HL-60 (cell line): ENCODE results near the gene CXCR4.

Experiments
- DNase-seq, 2 experiments: peaks; one replicate each; pipeline ENCODE4 v3.0.0-alpha.2; 2010 to 2020; ENCODE audit warnings: low read depth in 1 of 2, low spot score in 1 of 2
- H3K27ac ChIP-seq: fragments of 250-450 bp; sonication (Bioruptor Pico); replicated peaks from 2 replicates; pipeline ENCODE4 v1.5.1; 2020; ENCODE audit warnings: mild to moderate bottlenecking, moderate library complexity
- H3K27me3 ChIP-seq: fragments of 250-450 bp; sonication (Bioruptor Pico); 2 replicates; pipeline ENCODE4 v1.5.1; 2021; ENCODE audit warnings: mild to moderate bottlenecking, moderate library complexity; ENCODE audit not compliant: insufficient read depth, poor library complexity, severe bottlenecking
- H3K4me3 ChIP-seq: replicated peaks from 2 replicates; pipeline ENCODE4 v1.5.1; 2011; ENCODE audit warnings: mild to moderate bottlenecking, control low read depth, low read length; ENCODE audit not compliant: insufficient read depth
- GABPA ChIP-seq: IDR thresholded peaks from 2 replicates; pipeline ENCODE4 v1.6.1; 2012; ENCODE audit warnings: low read depth
- POLR2AphosphoS5 ChIP-seq: IDR thresholded peaks from 2 replicates; pipeline ENCODE4 v1.6.1; 2012; ENCODE audit warnings: low read depth
- SPI1 ChIP-seq: IDR thresholded peaks from 2 replicates; pipeline ENCODE4 v1.6.1; 2012; ENCODE audit warnings: low read depth, mild to moderate bottlenecking, borderline replicate concordance
- TF ChIP-seq, protein P1 (sequence below): IDR thresholded peaks from one replicate; pipeline ENCODE4 v1.5.1; 2011; ENCODE audit warnings: low read length, control low read depth, inconsistent platforms; ENCODE audit not compliant: insufficient read depth
- TF ChIP-seq, protein P2 (sequence below): IDR thresholded peaks from 2 replicates; pipeline ENCODE4 v1.6.1; 2012; ENCODE audit warnings: low read depth; ENCODE audit not compliant: insufficient replicate concordance

Gene CXCR4

DNA sequence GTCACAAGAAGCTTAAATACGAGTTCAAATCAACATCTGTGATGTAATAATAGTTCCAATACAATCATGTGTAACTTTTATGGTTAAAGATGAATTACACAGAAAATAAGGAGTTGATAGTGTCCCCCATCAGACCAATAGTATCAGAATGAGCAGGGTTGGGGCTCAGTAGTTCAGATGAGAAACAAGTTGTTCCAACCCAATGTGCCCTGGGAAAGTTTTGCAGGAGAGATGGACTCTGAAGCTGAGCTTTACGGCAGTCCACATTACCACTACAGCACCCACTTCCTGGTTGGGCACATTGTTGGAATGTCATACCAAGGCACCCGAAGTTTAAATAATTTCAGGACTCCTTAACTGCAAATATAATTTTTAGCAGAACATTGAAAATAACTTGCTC lies 12.1 kb upstream of the CXCR4 start:
- H3K4me3 ChIP-seq: no peak overlapping the region
- H3K27ac ChIP-seq: no peak overlapping the region
- no peaks in the 10 kb centered on the region for H3K27me3 ChIP-seq
- DNase-seq: no peak
- TF ChIP-seq, protein P1, sequence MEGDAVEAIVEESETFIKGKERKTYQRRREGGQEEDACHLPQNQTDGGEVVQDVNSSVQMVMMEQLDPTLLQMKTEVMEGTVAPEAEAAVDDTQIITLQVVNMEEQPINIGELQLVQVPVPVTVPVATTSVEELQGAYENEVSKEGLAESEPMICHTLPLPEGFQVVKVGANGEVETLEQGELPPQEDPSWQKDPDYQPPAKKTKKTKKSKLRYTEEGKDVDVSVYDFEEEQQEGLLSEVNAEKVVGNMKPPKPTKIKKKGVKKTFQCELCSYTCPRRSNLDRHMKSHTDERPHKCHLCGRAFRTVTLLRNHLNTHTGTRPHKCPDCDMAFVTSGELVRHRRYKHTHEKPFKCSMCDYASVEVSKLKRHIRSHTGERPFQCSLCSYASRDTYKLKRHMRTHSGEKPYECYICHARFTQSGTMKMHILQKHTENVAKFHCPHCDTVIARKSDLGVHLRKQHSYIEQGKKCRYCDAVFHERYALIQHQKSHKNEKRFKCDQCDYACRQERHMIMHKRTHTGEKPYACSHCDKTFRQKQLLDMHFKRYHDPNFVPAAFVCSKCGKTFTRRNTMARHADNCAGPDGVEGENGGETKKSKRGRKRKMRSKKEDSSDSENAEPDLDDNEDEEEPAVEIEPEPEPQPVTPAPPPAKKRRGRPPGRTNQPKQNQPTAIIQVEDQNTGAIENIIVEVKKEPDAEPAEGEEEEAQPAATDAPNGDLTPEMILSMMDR: no peak
- TF ChIP-seq, protein P2, sequence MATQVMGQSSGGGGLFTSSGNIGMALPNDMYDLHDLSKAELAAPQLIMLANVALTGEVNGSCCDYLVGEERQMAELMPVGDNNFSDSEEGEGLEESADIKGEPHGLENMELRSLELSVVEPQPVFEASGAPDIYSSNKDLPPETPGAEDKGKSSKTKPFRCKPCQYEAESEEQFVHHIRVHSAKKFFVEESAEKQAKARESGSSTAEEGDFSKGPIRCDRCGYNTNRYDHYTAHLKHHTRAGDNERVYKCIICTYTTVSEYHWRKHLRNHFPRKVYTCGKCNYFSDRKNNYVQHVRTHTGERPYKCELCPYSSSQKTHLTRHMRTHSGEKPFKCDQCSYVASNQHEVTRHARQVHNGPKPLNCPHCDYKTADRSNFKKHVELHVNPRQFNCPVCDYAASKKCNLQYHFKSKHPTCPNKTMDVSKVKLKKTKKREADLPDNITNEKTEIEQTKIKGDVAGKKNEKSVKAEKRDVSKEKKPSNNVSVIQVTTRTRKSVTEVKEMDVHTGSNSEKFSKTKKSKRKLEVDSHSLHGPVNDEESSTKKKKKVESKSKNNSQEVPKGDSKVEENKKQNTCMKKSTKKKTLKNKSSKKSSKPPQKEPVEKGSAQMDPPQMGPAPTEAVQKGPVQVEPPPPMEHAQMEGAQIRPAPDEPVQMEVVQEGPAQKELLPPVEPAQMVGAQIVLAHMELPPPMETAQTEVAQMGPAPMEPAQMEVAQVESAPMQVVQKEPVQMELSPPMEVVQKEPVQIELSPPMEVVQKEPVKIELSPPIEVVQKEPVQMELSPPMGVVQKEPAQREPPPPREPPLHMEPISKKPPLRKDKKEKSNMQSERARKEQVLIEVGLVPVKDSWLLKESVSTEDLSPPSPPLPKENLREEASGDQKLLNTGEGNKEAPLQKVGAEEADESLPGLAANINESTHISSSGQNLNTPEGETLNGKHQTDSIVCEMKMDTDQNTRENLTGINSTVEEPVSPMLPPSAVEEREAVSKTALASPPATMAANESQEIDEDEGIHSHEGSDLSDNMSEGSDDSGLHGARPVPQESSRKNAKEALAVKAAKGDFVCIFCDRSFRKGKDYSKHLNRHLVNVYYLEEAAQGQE: no peak
- TF ChIP-seq POLR2AphosphoS5 (no peak), GABPA (no peak), SPI1 (no peak)

DNA sequence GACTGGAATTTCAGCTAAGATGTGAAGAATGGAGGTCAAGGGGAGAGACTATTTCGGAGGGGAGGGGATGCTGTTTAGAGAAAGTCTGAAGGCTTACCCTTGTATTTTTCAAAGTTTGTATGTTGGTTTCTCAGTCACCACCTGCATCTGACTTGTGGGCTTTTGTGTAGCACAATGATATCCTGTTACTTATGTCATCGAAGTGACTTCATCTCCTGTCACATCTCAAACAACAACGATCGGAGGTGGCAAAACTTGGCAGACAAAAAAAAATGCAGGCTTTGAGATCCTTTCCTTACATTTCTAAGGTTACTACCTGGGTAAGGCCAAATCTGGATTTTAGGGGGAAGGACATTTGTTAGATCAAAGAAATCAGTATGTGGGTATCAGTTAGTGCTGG lies 11.7 kb upstream of the CXCR4 start:
- no peak overlapping the region for H3K4me3 ChIP-seq
- no peak overlapping the region for H3K27ac ChIP-seq
- no peaks in the 10 kb centered on the region for H3K27me3 ChIP-seq
- no peak for DNase-seq
- TF ChIP-seq, protein P1: no peak
- TF ChIP-seq GABPA (no peak), SPI1 (no peak), POLR2AphosphoS5 (no peak)
- TF ChIP-seq, protein P2: no peak

DNA sequence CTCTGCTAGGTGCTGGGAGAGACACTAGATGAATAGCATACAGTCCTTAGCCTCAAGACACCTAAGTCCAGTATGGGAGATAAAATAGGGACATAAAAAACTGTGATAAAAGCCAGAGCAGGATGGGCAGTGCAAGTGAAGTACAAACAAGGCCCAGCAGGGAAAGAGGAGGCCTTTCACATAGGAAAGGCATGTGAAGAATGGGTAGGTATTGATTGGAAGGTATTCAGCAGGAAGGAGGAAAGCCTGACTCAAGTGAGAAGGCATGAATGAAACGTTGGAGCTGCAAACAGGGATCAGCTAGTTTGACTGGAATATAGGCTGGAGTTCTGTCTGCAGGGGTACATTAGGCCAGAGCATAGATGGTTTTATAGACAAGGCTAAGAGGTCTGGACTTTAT lies 11.0 kb upstream of the CXCR4 start:
- no peak for DNase-seq
- H3K27me3 ChIP-seq: no peaks in the 10 kb centered on the region
- no peak overlapping the region for H3K4me3 ChIP-seq
- no peak overlapping the region for H3K27ac ChIP-seq
- no peak for TF ChIP-seq SPI1
- no peak for TF ChIP-seq POLR2AphosphoS5
- TF ChIP-seq, protein P1: no peak
- no peak for TF ChIP-seq GABPA
- TF ChIP-seq, protein P2: no peak
